HL-60 (cell line): ENCODE results near the gene STRA8.
A peak's percentile ranks its signal among the peaks of the same experiment; 100 is the strongest.

Experiments used
- DNase-seq, 2 experiments: peaks; one replicate each; pipeline ENCODE4 v3.0.0-alpha.2; 2010 to 2020; ENCODE audit warnings: low read depth in 1 of 2, low spot score in 1 of 2
- H3K27ac ChIP-seq: fragments of 250-450 bp; sonication (Bioruptor Pico); replicated peaks from 2 replicates; pipeline ENCODE4 v1.5.1; 2020; ENCODE audit warnings: mild to moderate bottlenecking, moderate library complexity
- H3K27me3 ChIP-seq: fragments of 250-450 bp; sonication (Bioruptor Pico); 2 replicates; pipeline ENCODE4 v1.5.1; 2021; ENCODE audit warnings: mild to moderate bottlenecking, moderate library complexity; ENCODE audit not compliant: insufficient read depth, poor library complexity, severe bottlenecking
- H3K4me3 ChIP-seq: replicated peaks from 2 replicates; pipeline ENCODE4 v1.5.1; 2011; ENCODE audit warnings: mild to moderate bottlenecking, control low read depth, low read length; ENCODE audit not compliant: insufficient read depth
- GABPA ChIP-seq: IDR thresholded peaks from 2 replicates; pipeline ENCODE4 v1.6.1; 2012; ENCODE audit warnings: low read depth
- POLR2AphosphoS5 ChIP-seq: IDR thresholded peaks from 2 replicates; pipeline ENCODE4 v1.6.1; 2012; ENCODE audit warnings: low read depth
- REST ChIP-seq: IDR thresholded peaks from 2 replicates; pipeline ENCODE4 v1.6.1; 2012; ENCODE audit warnings: low read depth; ENCODE audit not compliant: insufficient replicate concordance
- SPI1 ChIP-seq: IDR thresholded peaks from 2 replicates; pipeline ENCODE4 v1.6.1; 2012; ENCODE audit warnings: low read depth, mild to moderate bottlenecking, borderline replicate concordance
- long read RNA-seq: library from polyadenylated mRNA; unstranded; transcript quantifications from one replicate; pipeline ENCODE4 v2.0.0, GENCODE V29; 2020
- TF ChIP-seq, protein P1 (sequence below): IDR thresholded peaks from one replicate; pipeline ENCODE4 v1.5.1; 2011; ENCODE audit warnings: low read length, control low read depth, inconsistent platforms; ENCODE audit not compliant: insufficient read depth

STRA8 gene
- long read RNA-seq, result 0 reads

GRCh38 chr7:135233570-135233969 is at the start of gene STRA8:
STRA8 (plus strand) TSS chr7:135233838; CDS start chr7:135240525, 6,687 bp downstream.
- Histone ChIP-seq H3K4me3 (no peak within 1 kb of the TSS), H3K27me3 (no peaks in the 10 kb centered on the region), H3K27ac (no peak within 1 kb of the TSS)
- TF ChIP-seq, protein P1, sequence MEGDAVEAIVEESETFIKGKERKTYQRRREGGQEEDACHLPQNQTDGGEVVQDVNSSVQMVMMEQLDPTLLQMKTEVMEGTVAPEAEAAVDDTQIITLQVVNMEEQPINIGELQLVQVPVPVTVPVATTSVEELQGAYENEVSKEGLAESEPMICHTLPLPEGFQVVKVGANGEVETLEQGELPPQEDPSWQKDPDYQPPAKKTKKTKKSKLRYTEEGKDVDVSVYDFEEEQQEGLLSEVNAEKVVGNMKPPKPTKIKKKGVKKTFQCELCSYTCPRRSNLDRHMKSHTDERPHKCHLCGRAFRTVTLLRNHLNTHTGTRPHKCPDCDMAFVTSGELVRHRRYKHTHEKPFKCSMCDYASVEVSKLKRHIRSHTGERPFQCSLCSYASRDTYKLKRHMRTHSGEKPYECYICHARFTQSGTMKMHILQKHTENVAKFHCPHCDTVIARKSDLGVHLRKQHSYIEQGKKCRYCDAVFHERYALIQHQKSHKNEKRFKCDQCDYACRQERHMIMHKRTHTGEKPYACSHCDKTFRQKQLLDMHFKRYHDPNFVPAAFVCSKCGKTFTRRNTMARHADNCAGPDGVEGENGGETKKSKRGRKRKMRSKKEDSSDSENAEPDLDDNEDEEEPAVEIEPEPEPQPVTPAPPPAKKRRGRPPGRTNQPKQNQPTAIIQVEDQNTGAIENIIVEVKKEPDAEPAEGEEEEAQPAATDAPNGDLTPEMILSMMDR, result no peak
- TF ChIP-seq REST (no peak), SPI1 (no peak), GABPA (no peak), POLR2AphosphoS5 (no peak)
- DNase-seq, result no peak

DNA sequence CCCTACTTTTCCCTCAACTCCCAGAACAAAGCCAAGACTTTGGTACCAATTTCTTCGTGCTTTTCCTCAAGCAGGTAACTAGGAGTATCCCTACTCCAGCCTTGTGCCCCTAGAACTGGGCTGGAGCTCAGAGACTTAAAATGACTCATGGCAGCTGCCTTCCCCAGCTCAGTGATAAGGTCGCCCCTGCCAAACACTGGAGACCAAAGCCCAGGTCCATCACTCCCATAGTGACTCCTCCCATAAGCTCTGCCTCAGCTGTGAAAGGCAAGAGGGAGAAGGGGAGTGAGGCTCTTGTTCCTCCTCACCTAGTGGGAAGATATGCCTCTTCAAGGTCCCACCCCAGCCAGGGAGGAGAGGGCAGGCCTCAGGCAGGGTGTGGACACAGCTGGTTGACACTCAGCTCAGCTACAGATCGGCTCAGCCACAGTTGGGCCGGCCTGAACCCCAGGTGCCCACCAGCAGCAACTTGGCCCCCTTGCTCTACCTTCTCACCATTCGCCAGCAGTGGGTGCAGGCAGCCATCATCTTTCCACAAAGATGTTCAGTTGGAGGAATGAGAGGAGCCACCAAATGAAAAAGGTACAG is 49.3 kb upstream of the STRA8 start:
- TF ChIP-seq SPI1, result no peak
- no peak for TF ChIP-seq POLR2AphosphoS5
- TF ChIP-seq REST, result no peak
- TF ChIP-seq GABPA, result no peak
- TF ChIP-seq, protein P1, result no peak
- H3K4me3 ChIP-seq, result no peak overlapping the region
- DNase-seq, result no peak

GRCh38 chr7:135185471-135186260 is 48.0 kb upstream of the STRA8 start:
- peak; percentile 22; the same call in 1 of the 2 replicates for TF ChIP-seq SPI1
- no peak for TF ChIP-seq REST
- DNase-seq, result no peak
- Histone ChIP-seq H3K4me3 (no peak overlapping the region), H3K27me3 (no peaks in the 10 kb centered on the region), H3K27ac (no peak overlapping the region)

More for the DNA sequence above, 49.3 kb upstream of the STRA8 start:
- Histone ChIP-seq H3K27me3 (no peaks in the 10 kb centered on the region), H3K27ac (no peak overlapping the region)
